Cardiac ventricle fibroblast (primary cell): ENCODE results near the gene PHGDH. TPM values are rescaled to one million over a fixed set of nuclear protein-coding genes. Genes with fewer than 3 reads are reported as not detected.

ENCODE experiments used
- total RNA-seq: library from RNA; depleted of rRNA; stranded (reverse); fragments of >200 nt; gene quantifications from 2 replicates; pipeline ENCODE4 v1.2.3, GENCODE V29; 2015

Gene PHGDH
- 57.3 and 72.9 TPM in 2 replicates for total RNA-seq

GRCh38 chr1:119711804-119712341 is at the start of gene PHGDH:
TSS of gene PHGDH (plus strand) at chr1:119711934. CDS start at chr1:119712023, 89 bp downstream.

DNA sequence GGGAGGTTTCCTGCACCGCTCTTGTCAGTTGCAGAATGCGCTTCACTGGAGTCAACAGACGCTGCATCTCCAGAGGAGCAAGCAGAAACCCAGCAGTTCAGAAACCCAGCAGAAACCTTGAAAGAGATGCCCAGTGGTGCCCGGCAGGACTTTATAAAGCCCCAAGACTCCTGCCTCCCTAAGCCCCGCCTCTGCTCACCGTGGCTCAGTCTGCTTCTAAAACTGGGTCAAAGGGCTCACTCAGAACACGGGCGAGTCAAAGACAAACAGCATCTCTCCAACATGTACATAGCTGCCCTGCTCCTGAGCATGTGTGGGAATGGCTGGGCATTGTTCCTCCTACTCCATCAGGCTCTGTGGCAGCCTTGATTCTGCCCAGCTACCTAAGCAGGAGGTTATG is 57.0 kb downstream of the PHGDH start, which contains the start of gene HMGCS2:
Gene HMGCS2 (minus strand): TSS at position 128 of the 400 bp plus-strand sequence. CDS start 61 bp downstream, at position 67.

Other genes starting within 250 kb of the PHGDH start
- gene HSD3B1, start 204.7 kb upstream of the PHGDH start, total RNA-seq: not detected in 2 replicates
- gene ZNF697, start 63.7 kb upstream of the PHGDH start, total RNA-seq: 6.4 and 8.0 TPM in 2 replicates
- not detected in 2 replicates for gene HMGCS2, start 57.0 kb downstream of the PHGDH start, total RNA-seq
- not detected in 2 replicates for gene REG4, start 99.5 kb downstream of the PHGDH start, total RNA-seq
- gene ADAM30, start 184.6 kb downstream of the PHGDH start, total RNA-seq: not detected in 2 replicates